ENCODE results near the gene ACOT8.
"Not testable (repeated sequence)": the region's sequence is repeated elsewhere in the genome, so short reads cannot be mapped to it uniquely, and the experiment has no call there.

ACOT8 gene

DNA sequence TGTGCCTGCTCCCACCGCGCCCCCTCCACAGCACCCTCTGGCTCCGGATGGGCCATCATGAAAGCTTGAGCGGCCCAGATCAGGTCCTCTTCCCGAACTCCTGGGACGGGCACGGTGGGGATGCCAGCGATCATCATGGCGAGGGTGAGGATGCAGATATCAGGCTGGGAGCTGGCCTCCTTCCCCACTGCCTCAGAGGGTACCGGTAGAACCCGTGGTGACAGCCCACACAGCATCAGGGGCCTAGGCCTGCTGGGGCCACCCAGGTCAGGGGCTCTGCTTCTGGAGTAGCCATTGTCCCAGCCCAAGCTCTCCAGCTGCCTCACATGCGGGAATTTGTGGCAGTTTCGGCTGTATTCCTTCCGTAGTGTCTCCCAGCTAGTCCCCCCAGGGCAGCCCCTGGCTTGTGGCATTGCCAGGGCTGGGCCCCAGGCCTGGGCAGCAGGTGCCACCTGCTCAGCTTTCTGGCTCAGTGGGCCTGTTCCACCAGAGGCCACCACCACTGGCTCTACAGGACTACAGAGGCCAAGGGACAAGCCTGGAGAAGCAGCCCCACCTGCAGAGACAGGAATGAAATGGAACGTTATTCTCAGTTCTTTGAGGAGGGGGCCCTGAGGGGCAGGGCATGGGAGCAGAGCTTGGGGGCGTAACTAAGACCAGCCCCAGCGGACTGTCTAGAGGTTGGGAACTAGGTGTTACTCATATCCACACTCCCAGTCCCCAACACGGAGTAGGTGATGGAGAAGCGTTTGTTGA is 29.6 kb upstream of the ACOT8 start:
- no peak for DNase-seq

GRCh38 chr20:45883100-45883469 is 25.9 kb upstream of the ACOT8 start:
- DNase-seq: no peak

DNA sequence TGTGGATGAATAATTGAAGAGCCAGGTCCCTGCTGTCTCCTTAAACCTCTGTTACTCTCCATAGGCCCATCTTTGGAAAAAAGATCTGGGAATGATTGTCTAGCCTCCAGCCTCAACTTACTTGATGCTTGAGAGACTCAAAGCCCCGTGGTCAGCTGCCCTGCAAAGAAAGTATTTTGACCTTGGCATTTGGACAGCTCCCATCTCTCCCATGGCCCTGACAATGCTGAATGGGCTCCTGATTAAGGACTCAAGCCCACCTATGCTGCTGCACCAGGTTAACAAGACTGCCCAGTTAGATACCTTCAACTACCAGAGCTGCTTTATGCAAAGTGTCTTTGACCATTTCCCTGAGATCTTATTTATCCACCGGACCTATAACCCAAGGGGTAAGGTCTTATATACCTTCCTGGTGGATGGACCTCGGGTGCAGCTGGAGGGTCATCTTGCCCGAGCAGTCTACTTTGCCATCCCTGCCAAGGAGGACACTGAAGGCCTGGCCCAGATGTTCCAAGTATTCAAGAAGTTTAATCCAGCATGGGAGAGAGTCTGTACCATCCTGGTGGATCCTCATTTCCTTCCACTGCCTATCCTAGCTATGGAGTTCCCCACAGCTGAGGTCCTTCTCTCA is 25.4 kb upstream of the ACOT8 start:
- DNase-seq: no peak

DNA sequence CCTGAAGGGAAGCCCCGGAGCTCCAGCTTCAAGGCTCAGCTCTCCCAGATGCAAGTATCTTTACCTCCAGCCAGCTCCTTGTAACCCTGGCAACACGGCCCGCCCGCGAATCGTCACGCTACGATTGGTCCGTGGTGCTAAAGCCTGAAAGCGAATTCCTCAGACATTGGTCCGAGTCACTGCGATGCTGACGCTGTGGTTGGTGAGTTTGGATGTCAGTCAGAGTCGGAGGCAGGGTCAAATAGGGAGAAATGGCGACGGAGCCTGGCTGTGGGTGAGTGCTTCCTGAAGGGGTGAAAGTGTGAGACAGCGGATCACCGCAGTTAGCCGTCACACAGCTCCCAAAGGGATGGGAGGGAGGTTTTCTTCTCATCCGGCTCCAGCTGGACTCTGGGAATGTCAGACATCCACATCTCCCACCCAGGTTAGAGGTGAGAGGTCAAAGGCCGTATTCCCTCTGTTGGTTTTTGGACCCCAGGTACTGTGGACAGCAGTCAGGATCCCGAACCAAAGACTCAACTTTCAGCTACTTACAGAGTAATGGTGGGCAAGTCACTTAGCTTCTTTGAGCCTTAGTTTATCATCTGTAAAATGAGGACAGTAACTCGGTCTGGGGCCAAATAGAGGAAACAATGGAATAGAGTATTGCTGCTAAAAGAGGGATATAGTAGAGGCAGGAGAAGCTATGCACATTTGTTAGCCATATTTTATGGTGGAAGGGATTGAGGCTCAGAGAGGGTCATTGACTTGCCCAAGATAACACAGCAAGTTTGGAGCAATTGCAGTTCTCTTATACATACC is 24.0 kb upstream of the ACOT8 start, which contains the start of gene ZSWIM1:
Gene ZSWIM1 (plus strand): TSS at position 240 of the 801 bp plus-strand sequence. CDS start 1,366 bp downstream, outside the sequence.
- peak; percentile 100 for DNase-seq

GRCh38 chr20:45878076-45878761 is 21.0 kb upstream of the ACOT8 start:
- no peak for DNase-seq

DNA sequence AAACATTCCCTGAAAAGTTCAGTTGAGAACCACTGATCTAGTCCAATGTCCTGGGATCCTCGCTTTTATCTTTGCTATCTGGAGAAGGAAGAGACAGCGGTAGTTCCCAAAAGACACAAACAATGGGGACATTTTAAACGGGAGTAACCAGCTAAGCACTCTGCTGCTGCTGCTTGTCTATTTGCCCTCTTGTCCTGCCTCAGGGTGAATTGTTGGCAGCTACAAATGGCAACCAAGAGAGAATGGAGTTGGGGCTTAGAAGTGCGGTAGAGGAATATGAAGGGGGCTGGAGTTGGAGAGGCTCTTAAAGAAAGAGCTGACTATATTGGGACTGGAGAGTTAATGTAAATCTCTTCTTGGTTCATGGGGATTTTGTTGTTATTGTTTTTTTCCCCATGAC is 17.4 kb upstream of the ACOT8 start:
- no peak for DNase-seq

GRCh38 chr20:45874104-45874481 is 16.9 kb upstream of the ACOT8 start:
- DNase-seq: not testable (repeated sequence)

- DNase-seq: no peak
These were observed 16.4 kb upstream of the ACOT8 start for GRCh38 chr20:45873409-45874103.

DNA sequence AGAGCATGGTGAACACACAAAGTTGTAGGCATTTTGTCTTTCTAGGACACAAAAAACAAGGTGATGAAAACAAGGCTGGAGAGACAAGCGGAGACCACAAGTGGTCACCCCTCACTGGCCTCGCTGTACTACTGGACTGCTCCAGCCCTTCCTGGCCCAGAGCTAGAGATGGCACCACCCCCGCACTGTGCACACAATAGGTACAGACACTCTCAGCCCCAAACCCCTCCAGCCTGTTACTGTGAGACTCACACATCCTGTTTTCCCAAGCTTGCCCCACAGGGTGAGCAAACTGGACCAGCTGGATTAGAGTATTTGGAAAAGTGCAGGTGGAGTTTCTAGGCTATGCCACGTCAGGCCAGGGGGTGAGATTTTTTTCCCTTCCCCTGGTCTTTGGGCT is 15.4 kb upstream of the ACOT8 start:
- no peak for DNase-seq

GRCh38 chr20:45867819-45868176 is 10.6 kb upstream of the ACOT8 start:
- DNase-seq: no peak

DNA sequence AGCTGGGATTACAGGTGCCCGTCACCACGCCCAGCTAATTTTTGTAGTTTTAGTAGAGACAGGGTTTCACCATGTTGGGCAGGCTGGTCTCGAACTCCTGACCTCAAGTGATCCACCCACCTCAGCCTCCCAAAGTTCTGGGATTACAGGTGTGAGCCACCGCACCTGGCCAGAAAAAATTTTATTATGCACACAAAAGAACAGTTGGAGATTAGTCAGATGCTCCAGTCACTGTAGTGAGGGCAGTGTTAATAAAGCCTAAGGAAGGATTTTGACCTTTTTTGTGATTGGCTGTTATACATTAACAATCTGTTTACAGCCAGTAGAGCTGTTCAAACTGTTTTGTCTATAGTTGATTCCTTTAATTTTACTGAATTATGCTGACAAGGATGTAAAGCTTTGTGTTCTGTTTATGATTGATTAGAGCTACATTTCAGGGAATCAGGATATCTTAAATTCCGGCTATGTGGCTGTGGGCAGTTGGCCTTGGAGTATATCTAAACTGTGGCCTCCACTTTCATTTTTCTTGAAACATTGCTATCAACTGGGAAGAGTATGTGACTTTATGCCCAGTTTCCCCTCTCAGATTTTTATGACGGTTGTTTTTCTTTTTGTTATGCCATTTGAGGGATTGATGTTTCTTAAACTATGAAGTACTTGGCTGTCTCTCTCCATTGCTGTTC is 10.1 kb upstream of the ACOT8 start:
- no peak for DNase-seq

GRCh38 chr20:45866454-45866853 is 9.3 kb upstream of the ACOT8 start:
- no peak for DNase-seq

DNA sequence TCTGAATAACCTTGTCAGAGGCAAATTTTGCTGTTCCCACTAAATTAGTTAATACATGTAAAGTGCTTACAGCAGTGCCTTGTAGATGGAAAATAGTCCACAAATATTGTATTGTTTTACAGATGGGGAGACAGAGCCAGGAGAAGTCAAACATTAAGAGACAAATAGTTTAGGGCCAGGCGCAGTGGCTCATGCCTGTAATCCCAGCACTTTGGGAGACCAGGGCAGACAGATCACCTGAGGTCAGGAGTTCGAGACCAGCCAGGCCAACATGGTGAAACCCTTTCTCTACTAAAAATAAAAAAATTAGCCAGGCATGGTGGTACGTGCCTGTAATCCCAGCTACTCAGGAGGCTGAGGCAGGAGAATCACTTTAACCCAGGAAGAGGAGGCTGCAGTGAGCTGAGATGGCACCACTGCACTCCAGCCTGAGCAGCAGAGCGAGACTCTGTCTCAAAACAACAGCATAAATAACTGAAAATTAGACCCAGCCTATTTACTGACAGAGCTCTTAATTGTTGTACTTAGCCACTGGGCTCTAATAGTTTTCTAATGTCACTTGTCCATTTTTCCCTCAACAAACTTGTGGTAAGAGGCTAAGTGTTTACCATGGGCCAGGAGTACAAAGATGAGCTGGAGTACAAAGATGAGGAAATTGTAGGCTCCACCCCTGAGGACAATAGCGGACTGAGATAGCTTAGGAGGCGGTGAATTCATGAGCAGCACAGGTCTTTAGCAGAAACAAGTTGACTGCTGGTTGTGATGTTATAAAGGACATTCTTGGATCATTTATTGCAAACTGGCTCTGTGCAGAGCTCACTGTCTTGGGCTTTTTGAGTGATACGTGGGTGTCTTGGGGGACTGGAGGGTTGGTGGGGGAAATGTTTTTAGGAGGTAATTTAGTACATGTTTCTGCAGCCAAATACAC is 6.6 kb upstream of the ACOT8 start:
- DNase-seq: no peak

DNA sequence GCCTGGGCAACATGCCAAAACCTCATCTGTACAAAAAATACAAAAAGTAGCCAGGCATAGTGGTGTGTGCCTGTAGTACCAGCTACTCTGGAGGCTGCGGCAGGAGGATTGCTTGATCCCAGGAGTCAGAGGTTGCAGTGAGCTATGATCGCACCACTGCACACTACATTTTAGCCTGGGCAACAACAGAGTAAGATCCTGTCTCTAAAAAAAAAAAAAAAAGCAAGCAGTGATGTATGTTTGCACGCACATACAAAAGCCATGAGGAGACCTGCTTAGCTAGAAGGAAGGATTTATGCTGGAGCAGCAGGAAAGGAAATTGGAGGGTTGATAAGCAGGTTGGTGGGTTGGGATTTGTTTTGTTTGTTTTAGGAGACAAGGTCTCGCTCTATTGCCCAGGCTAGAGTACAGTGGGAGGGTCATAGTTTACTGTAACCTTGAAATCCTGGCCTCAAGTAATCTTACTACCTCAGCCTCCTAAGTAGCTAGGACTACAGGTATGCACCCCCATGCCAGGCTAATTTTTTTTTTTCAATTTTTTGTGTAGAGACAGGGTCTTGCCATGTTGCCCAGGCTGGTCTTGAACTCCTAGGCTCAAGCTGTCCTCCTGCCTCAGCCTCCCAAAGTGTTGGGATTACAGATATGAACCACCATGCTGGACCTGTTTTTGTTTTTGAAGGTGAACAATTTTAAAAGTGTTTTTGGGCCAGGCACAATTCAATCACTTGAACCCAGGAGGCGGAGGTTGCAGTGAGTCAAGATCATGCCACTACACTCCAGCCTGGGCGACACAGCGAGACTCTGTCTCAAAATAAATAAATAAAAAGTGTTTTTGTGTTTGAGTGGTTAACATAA is 4.3 kb upstream of the ACOT8 start:
- DNase-seq: no peak

GRCh38 chr20:45860560-45861220 is 3.5 kb upstream of the ACOT8 start:
- no peak for DNase-seq

- DNase-seq: no peak
These were observed 2.7 kb upstream of the ACOT8 start for GRCh38 chr20:45859916-45860315.

GRCh38 chr20:45857882-45858216 is 657 bp upstream of the ACOT8 start:
- DNase-seq: no peak

DNA sequence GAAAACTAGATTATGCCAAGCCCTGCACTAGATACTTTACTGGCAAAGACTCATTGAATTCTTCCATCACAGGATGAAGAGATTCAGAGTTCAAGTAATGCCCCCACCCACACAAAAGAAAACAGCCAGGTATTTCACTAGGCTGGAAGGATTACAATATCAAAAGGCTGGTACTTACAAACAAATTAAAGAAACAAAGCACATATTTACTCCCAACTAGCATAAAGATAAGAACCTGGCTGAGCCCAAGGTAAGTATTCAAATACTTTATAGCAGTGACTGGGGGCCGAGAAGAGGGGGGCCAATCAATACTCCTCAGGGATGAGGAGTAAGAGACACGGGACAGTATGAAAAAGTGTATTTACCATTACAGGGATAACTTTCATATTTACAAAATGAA is 3.7 kb downstream of the ACOT8 start:
- DNase-seq: no peak

DNA sequence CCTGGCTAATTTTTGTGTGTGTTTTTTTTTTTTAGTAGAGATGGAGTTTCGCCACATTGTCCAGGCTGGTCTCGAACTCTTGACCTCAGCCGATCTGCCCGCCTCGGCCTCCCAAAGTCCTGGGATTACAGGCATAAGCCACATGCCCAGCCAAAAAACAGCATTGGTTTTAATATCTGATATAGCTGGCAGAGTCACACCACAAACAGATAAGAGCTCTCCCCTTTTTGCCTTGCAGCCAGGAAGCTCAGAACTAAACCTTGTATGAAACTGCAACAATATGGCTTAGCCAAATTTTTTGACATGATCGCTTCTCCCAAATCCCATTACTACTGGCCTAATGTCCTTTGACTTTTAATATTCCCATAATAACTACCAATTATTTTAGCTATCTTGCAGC is 4.9 kb downstream of the ACOT8 start:
- no peak for DNase-seq

DNA sequence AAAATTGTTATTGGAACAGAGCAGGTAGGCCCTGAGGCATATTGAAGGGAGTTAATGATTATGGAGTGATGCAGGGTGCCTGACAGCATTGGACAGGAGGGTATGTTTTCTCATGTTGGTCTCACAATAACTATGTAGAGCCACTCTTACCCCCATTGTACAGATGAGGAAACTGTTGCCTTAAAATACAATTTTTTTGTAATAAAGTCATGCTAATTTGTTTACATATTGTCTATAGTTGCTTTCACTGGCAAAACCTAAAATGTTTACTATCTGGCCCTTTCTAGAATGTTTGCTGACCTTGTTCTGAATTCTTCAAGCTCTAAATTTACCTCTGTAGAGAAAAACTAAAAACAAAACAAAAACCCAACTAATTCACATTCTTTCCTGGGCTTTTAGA is 5.7 kb downstream of the ACOT8 start:
- no peak for DNase-seq
